Activated CD4-positive, alpha-beta T cell treated with anti-CD3 and anti-CD28 coated beads, Interleukin-2, amount 10 ng/mL, durations not matched to agents 7 days and 5 days (primary cell): ENCODE results near the gene FCRL6. TPM values are rescaled to one million over a fixed set of nuclear protein-coding genes. Genes with fewer than 3 reads are reported as not detected.

Source experiments
- CTCF ChIA-PET: fragments of 350-600 bp; sonication (Branson Sonifier 250); formaldehyde crosslinking; loops from one replicate; lab custom pipeline; 2021; ENCODE audit warnings: antibody characterized with exemption; lab: Charles Lee
- POLR2A ChIA-PET: fragments of 350-600 bp; sonication (Branson Sonifier 250); formaldehyde crosslinking; loops from one replicate; lab custom pipeline; 2021; ENCODE audit warnings: antibody characterized with exemption; lab: Charles Lee
- DNase-seq: peaks from one replicate; pipeline ENCODE4 v3.0.0-alpha.2; 2020
- H3K27ac Mint-ChIP-seq: one replicate; pipeline ENCODE4 v1.8.0; 2021; ENCODE audit warnings: mild to moderate bottlenecking, moderate library complexity, mixed read lengths
- H3K27me3 Mint-ChIP-seq: one replicate; pipeline ENCODE4 v1.8.0; 2021; ENCODE audit warnings: mixed read lengths
- H3K36me3 Mint-ChIP-seq: one replicate; pipeline ENCODE4 v1.8.0; 2021; ENCODE audit warnings: low read depth, mixed read lengths
- H3K4me1 Mint-ChIP-seq: one replicate; pipeline ENCODE4 v1.8.0; 2021; ENCODE audit warnings: mixed read lengths
- H3K4me3 Mint-ChIP-seq: one replicate; pipeline ENCODE4 v1.8.0; 2021; ENCODE audit warnings: mild to moderate bottlenecking, moderate library complexity, mixed read lengths
- H3K9me3 Mint-ChIP-seq: one replicate; pipeline ENCODE4 v1.8.0; 2021; ENCODE audit warnings: mixed read lengths
- total RNA-seq, 2 experiments: library from RNA; stranded (reverse); gene quantifications; one replicate each; pipeline ENCODE4 v1.2.3, GENCODE V29; 2021

Gene FCRL6
- total RNA-seq, 2 experiments from 2014 or later = 0.15 TPM; not detected in 1

GRCh38 chr1:159856576-159856975 is 54.4 kb downstream of the FCRL6 start:
- H3K4me3 Mint-ChIP-seq = no peak overlapping the region
- H3K9me3 Mint-ChIP-seq = no peaks in the 10 kb centered on the region
- no peak for DNase-seq
- H3K4me1 Mint-ChIP-seq = peaks cover 15% of the 10 kb centered on the region
- H3K27ac Mint-ChIP-seq = peak overlapping the region; percentile 10
- CTCF ChIA-PET = interaction anchor here (1.3 to 1.5 kb wide), 2 partner anchors 19 to 76 kb away, joined by 3 to 5 read pairs; partner anchors contain the start of gene DUSP23
- POLR2A ChIA-PET = no interaction called here
- H3K27me3 Mint-ChIP-seq = peaks cover 3% of the 10 kb centered on the region
- no peaks in the 10 kb centered on the region for H3K36me3 Mint-ChIP-seq

GRCh38 chr1:159857889-159858288 is 55.7 kb downstream of the FCRL6 start:
- Mint-ChIP-seq H3K27ac (no peak overlapping the region), H3K36me3 (no peaks in the 10 kb centered on the region), H3K4me1 (peaks cover 13% of the 10 kb centered on the region), H3K27me3 (peaks cover 2% of the 10 kb centered on the region), H3K4me3 (no peak overlapping the region), H3K9me3 (no peaks in the 10 kb centered on the region)
- ChIA-PET POLR2A (no interaction called here), CTCF (interaction anchor here (0.7 to 1.3 kb wide), 3 partner anchors 25 to 124 kb away, joined by 3 read pairs; no protein-coding TSS in a partner anchor)
- DNase-seq = no peak

- Mint-ChIP-seq H3K36me3 (no peaks in the 10 kb centered on the region), H3K4me3 (no peak overlapping the region), H3K4me1 (peaks cover 4% of the 10 kb centered on the region), H3K27ac (no peak overlapping the region), H3K9me3 (no peaks in the 10 kb centered on the region), H3K27me3 (no peaks in the 10 kb centered on the region)
- ChIA-PET POLR2A (no interaction called here), CTCF (interaction anchor here (0.9 to 3.5 kb wide), 2 partner anchors 8 to 56 kb away, joined by 3 to 10 read pairs; no protein-coding TSS in a partner anchor)
- DNase-seq = no peak
Observed at GRCh38 chr1:159859767-159860322, 57.7 kb downstream of the FCRL6 start.

GRCh38 chr1:159860456-159860855 is 58.3 kb downstream of the FCRL6 start:
- Mint-ChIP-seq H3K27ac (no peak overlapping the region), H3K9me3 (no peaks in the 10 kb centered on the region), H3K4me3 (no peak overlapping the region), H3K4me1 (no peaks in the 10 kb centered on the region), H3K36me3 (no peaks in the 10 kb centered on the region), H3K27me3 (no peaks in the 10 kb centered on the region)
- ChIA-PET POLR2A (no interaction called here), CTCF (interaction anchor here (0.9 to 3.5 kb wide), 2 partner anchors 9 to 56 kb away, joined by 3 to 10 read pairs; no protein-coding TSS in a partner anchor)
- DNase-seq = no peak

- Mint-ChIP-seq H3K4me3 (no peak overlapping the region), H3K27me3 (no peaks in the 10 kb centered on the region), H3K9me3 (no peaks in the 10 kb centered on the region), H3K4me1 (peaks cover 3% of the 10 kb centered on the region), H3K36me3 (no peaks in the 10 kb centered on the region), H3K27ac (no peak overlapping the region)
- ChIA-PET CTCF (interaction anchor here (3.5 kb wide), 1 partner anchor 10 kb away, joined by 10 read pairs; no protein-coding TSS in a partner anchor), POLR2A (no interaction called here)
- DNase-seq = no peak
Observed at GRCh38 chr1:159861218-159861617, 59.1 kb downstream of the FCRL6 start.

GRCh38 chr1:159862031-159862430 is 59.9 kb downstream of the FCRL6 start:
- DNase-seq = no peak
- POLR2A ChIA-PET = no interaction called here
- Mint-ChIP-seq H3K4me3 (no peak overlapping the region), H3K36me3 (no peaks in the 10 kb centered on the region), H3K4me1 (peaks cover 11% of the 10 kb centered on the region), H3K27ac (no peak overlapping the region), H3K27me3 (no peaks in the 10 kb centered on the region), H3K9me3 (no peaks in the 10 kb centered on the region)
- CTCF ChIA-PET = interaction anchor here (1.4 to 3.5 kb wide), 2 partner anchors 10 to 32 kb away, joined by 3 to 10 read pairs; no protein-coding TSS in a partner anchor

- Mint-ChIP-seq H3K36me3 (no peaks in the 10 kb centered on the region), H3K4me1 (peaks cover 13% of the 10 kb centered on the region), H3K27ac (no peak within 1 kb of the TSS), H3K4me3 (no peak within 1 kb of the TSS), H3K9me3 (no peaks in the 10 kb centered on the region), H3K27me3 (no peaks in the 10 kb centered on the region)
- ChIA-PET CTCF (interaction anchor here (1.4 to 3.5 kb wide), 2 partner anchors 11 to 32 kb away, joined by 3 to 10 read pairs; no protein-coding TSS in a partner anchor), POLR2A (no interaction called here)
- DNase-seq = no peak
Observed at GRCh38 chr1:159862557-159862956, 60.4 kb downstream of the FCRL6 start, which contains the start of gene VSIG8. Gene VSIG8, minus strand, starts transcription at chr1:159862657. Its CDS starts 136 bp downstream, at chr1:159862521.

- ChIA-PET CTCF (interaction anchor here (1.9 kb wide), 1 partner anchor 65 kb away, joined by 4 read pairs; no protein-coding TSS in a partner anchor), POLR2A (no interaction called here)
- Mint-ChIP-seq H3K9me3 (no peaks in the 10 kb centered on the region), H3K4me1 (peaks cover 17% of the 10 kb centered on the region), H3K27me3 (no peaks in the 10 kb centered on the region), H3K4me3 (no peak overlapping the region), H3K36me3 (no peaks in the 10 kb centered on the region), H3K27ac (no peak overlapping the region)
- DNase-seq = no peak
Observed at GRCh38 chr1:159864262-159864661, 62.1 kb downstream of the FCRL6 start.

Other genes starting within 250 kb of the FCRL6 start
- not detected for gene APCS, start 214.5 kb upstream of the FCRL6 start, total RNA-seq
- gene CRP, start 87.8 kb upstream of the FCRL6 start, total RNA-seq = not detected
- 10 to 100 TPM; 22.9 to 23.8 TPM for gene DUSP23, start 21.4 kb upstream of the FCRL6 start, total RNA-seq
- under 1 TPM; 0.47 to 0.89 TPM for gene SLAMF8, start 24.5 kb downstream of the FCRL6 start, total RNA-seq
- not detected for gene VSIG8, start 60.3 kb downstream of the FCRL6 start, total RNA-seq
- under 1 TPM; 0.25 to 0.37 TPM for gene CFAP45, start 97.8 kb downstream of the FCRL6 start, total RNA-seq
- gene TAGLN2, start 123.1 kb downstream of the FCRL6 start, total RNA-seq = 100 to 1,000 TPM; 429 to 461 TPM
- gene IGSF9, start 143.3 kb downstream of the FCRL6 start, total RNA-seq = not detected
- gene SLAMF9, start 151.9 kb downstream of the FCRL6 start, total RNA-seq = not detected
- 1 to 10 TPM; 5.9 to 6.4 TPM for gene PIGM, start 229.6 kb downstream of the FCRL6 start, total RNA-seq